ENCODE measurements around the gene AUTS2.

The AUTS2 gene

GRCh38 chr7:69643265-69643664, 45.0 kb downstream of the AUTS2 start:
- TF ChIP-seq CTCF (IDR thresholded peaks at IDR 0.05; ENCODE audit: low read length) (no peak), EZH2 (IDR thresholded peaks at IDR 0.05; ENCODE audit: borderline replicate concordance, low read length) (no peak)

GRCh38 chr7:69643708-69644445, 45.6 kb downstream of the AUTS2 start:
- Histone ChIP-seq H3K27ac (ENCODE audit: low read depth, low read length, poor library complexity, severe bottlenecking) (peak overlapping the region; percentile 63), H3K9me2 (ENCODE audit: low read depth, low read length) (no peaks in the 10 kb centered on the region), H3K36me3 (ENCODE audit: insufficient read depth, low read length) (no peaks in the 10 kb centered on the region), H3K9ac (ENCODE audit: low read length) (no peak overlapping the region; the same call in 1 of the 2 replicates), H3K79me2 (ENCODE audit: insufficient read depth, low read length) (peaks cover 98% of the 10 kb centered on the region), H3K9me3 (ENCODE audit: low read length) (no peaks in the 10 kb centered on the region), H3K4me2 (ENCODE audit: low read length) (no peak overlapping the region; the same call in 1 of the 2 replicates), H3K27me3 (ENCODE audit: insufficient read depth, low read length) (no peaks in the 10 kb centered on the region), H3K4me3 (ENCODE audit: low read depth, low read length, poor library complexity, severe bottlenecking) (no peak overlapping the region), H3F3A (ENCODE audit: insufficient read depth, low read length) (no peaks in the 10 kb centered on the region), H4K20me1 (ENCODE audit: insufficient read depth, low read length) (no peaks in the 10 kb centered on the region), H2AFZ (ENCODE audit: low read length) (no peak overlapping the region), H3K4me1 (ENCODE audit: insufficient read depth, low read length, severe bottlenecking) (peaks cover 100% of the 10 kb centered on the region)
- no peak for TF ChIP-seq EZH2 (IDR thresholded peaks at IDR 0.05; ENCODE audit: borderline replicate concordance, low read length)
- TF ChIP-seq CTCF (IDR thresholded peaks at IDR 0.05; ENCODE audit: low read length), result no peak

More at GRCh38 chr7:69643265-69643664, 45.0 kb downstream of the AUTS2 start:
- no peaks in the 10 kb centered on the region for H3K27me3 ChIP-seq (ENCODE audit: insufficient read depth, low read length)
- H3K4me1 ChIP-seq (ENCODE audit: insufficient read depth, low read length, severe bottlenecking), result peaks cover 100% of the 10 kb centered on the region
- no peak overlapping the region for H3K4me3 ChIP-seq (ENCODE audit: low read depth, low read length, poor library complexity, severe bottlenecking)
- no peak overlapping the region; the same call in 1 of the 2 replicates for H3K4me2 ChIP-seq (ENCODE audit: low read length)
- no peak overlapping the region for H2AFZ ChIP-seq (ENCODE audit: low read length)
- H4K20me1 ChIP-seq (ENCODE audit: insufficient read depth, low read length), result no peaks in the 10 kb centered on the region
- no peak overlapping the region; the same call in 1 of the 2 replicates for H3K9ac ChIP-seq (ENCODE audit: low read length)
- no peaks in the 10 kb centered on the region for H3K9me2 ChIP-seq (ENCODE audit: low read depth, low read length)
- peak overlapping the region; percentile 63 for H3K27ac ChIP-seq (ENCODE audit: low read depth, low read length, poor library complexity, severe bottlenecking)
- H3K9me3 ChIP-seq (ENCODE audit: low read length), result no peaks in the 10 kb centered on the region
- no peaks in the 10 kb centered on the region for H3F3A ChIP-seq (ENCODE audit: insufficient read depth, low read length)
- H3K79me2 ChIP-seq (ENCODE audit: insufficient read depth, low read length), result peaks cover 98% of the 10 kb centered on the region
- no peaks in the 10 kb centered on the region for H3K36me3 ChIP-seq (ENCODE audit: insufficient read depth, low read length)

GRCh38 chr7:69645683-69646082, 47.4 kb downstream of the AUTS2 start:
- no peaks in the 10 kb centered on the region for H3K9me3 ChIP-seq (ENCODE audit: low read length)
- H3K79me2 ChIP-seq (ENCODE audit: insufficient read depth, low read length), result peaks cover 98% of the 10 kb centered on the region
- peak overlapping the region; percentile 25 for H3K27ac ChIP-seq (ENCODE audit: low read depth, low read length, poor library complexity, severe bottlenecking)
- H2AFZ ChIP-seq (ENCODE audit: low read length), result no peak overlapping the region
- H3K4me1 ChIP-seq (ENCODE audit: insufficient read depth, low read length, severe bottlenecking), result peaks cover 100% of the 10 kb centered on the region
- no peak overlapping the region for H3K4me3 ChIP-seq (ENCODE audit: low read depth, low read length, poor library complexity, severe bottlenecking)
- no peak overlapping the region for H3K9ac ChIP-seq (ENCODE audit: low read length)
- H3K27me3 ChIP-seq (ENCODE audit: insufficient read depth, low read length), result no peaks in the 10 kb centered on the region
- TF ChIP-seq CTCF (IDR thresholded peaks at IDR 0.05; ENCODE audit: low read length), result no peak
- TF ChIP-seq EZH2 (IDR thresholded peaks at IDR 0.05; ENCODE audit: borderline replicate concordance, low read length), result no peak
- no peaks in the 10 kb centered on the region for H3K36me3 ChIP-seq (ENCODE audit: insufficient read depth, low read length)
- H3K4me2 ChIP-seq (ENCODE audit: low read length), result no peak overlapping the region
- H4K20me1 ChIP-seq (ENCODE audit: insufficient read depth, low read length), result no peaks in the 10 kb centered on the region
- H3F3A ChIP-seq (ENCODE audit: insufficient read depth, low read length), result no peaks in the 10 kb centered on the region
- H3K9me2 ChIP-seq (ENCODE audit: low read depth, low read length), result no peaks in the 10 kb centered on the region

Data from OCI-LY1 (cell line).